Hepatocyte (in vitro differentiated cells): ENCODE measurements around the gene LCE1F. TPM values are rescaled to one million over a fixed set of nuclear protein-coding genes. Genes with fewer than 3 reads are reported as not detected.

Source experiments
- DNase-seq: peaks from one replicate; pipeline ENCODE4 v3.0.0-alpha.2; 2016; ENCODE audit warnings: low spot score
- H2AFZ ChIP-seq: fragments of 200-600 bp; sonication (generic); 2 replicates; pipeline ENCODE4 v1.6.0; 2016; ENCODE audit warnings: antibody characterized with exemption, mild to moderate bottlenecking
- H3K27ac ChIP-seq: fragments of 200-600 bp; sonication (generic); 2 replicates; pipeline ENCODE4 v1.5.1; 2016; ENCODE audit warnings: mild to moderate bottlenecking
- H3K27me3 ChIP-seq: fragments of 200-600 bp; sonication (generic); 2 replicates; pipeline ENCODE4 v1.6.1; 2016
- H3K36me3 ChIP-seq: fragments of 200-600 bp; sonication (generic); replicated peaks from 2 replicates; pipeline ENCODE4 v1.5.1; 2016; ENCODE audit warnings: low read depth; ENCODE audit not compliant: insufficient read depth
- H3K4me1 ChIP-seq: fragments of 200-600 bp; sonication (generic); 2 replicates; pipeline ENCODE4 v1.5.1; 2016; ENCODE audit warnings: mild to moderate bottlenecking, moderate library complexity; ENCODE audit not compliant: insufficient read depth
- H3K4me2 ChIP-seq: fragments of 200-600 bp; sonication (generic); 2 replicates; pipeline ENCODE4 v1.6.0; 2016
- H3K4me3 ChIP-seq: fragments of 200-600 bp; sonication (generic); 2 replicates; pipeline ENCODE4 v1.5.1; 2016; ENCODE audit warnings: mild to moderate bottlenecking
- H3K79me2 ChIP-seq: fragments of 200-600 bp; sonication (generic); 2 replicates; pipeline ENCODE4 v1.6.0; 2017; ENCODE audit warnings: mild to moderate bottlenecking
- H3K9me2 ChIP-seq: fragments of 200-600 bp; sonication (generic); replicated peaks from 2 replicates; pipeline ENCODE4 v1.6.0; 2017; ENCODE audit warnings: mild to moderate bottlenecking; ENCODE audit not compliant: insufficient read depth
- H3K9me3 ChIP-seq: fragments of 200-600 bp; sonication (generic); 2 replicates; pipeline ENCODE4 v1.5.1; 2016; ENCODE audit warnings: low read depth, mild to moderate bottlenecking
- H4K20me1 ChIP-seq: fragments of 200-600 bp; sonication (generic); 2 replicates; pipeline ENCODE4 v1.6.0; 2016; ENCODE audit warnings: mild to moderate bottlenecking; ENCODE audit not compliant: insufficient read depth, poor library complexity, severe bottlenecking
- CTCF ChIP-seq: fragments of 200-600 bp; sonication (generic); IDR thresholded peaks from 2 replicates; pipeline ENCODE4 v1.5.1; 2016; ENCODE audit warnings: antibody characterized with exemption, mild to moderate bottlenecking; ENCODE audit not compliant: poor library complexity
- EZH2 ChIP-seq: fragments of 200-600 bp; sonication (generic); IDR thresholded peaks from 2 replicates; pipeline ENCODE4 v1.6.1; 2016; ENCODE audit warnings: antibody characterized with exemption, mild to moderate bottlenecking, borderline replicate concordance
- EZH2phosphoT487 ChIP-seq: fragments of 200-600 bp; sonication (generic); IDR thresholded peaks from one replicate; pipeline ENCODE4 v1.6.1; 2018; ENCODE audit warnings: antibody characterized with exemption, mild to moderate bottlenecking, low read depth, moderate library complexity; ENCODE audit not compliant: unreplicated experiment, severe bottlenecking
- WGBS: methylation state at CpG from one replicate; pipeline ENCODE4 v1.1.6; 2016; ENCODE audit warnings: low lambda C conversion rate; ENCODE audit errors: missing lambda C conversion rate; 5-methylcytosine and 5-hydroxymethylcytosine counted together
- polyA plus RNA-seq: library from polyadenylated mRNA; unstranded; fragments of >200 nt; fragmentation: Nextera tagmentation; extraction: Ambion mirVana; gene quantifications from 2 replicates; pipeline ENCODE4 v1.2.1, GENCODE V29; 2016
- total RNA-seq: library from RNA; depleted of rRNA; stranded (reverse); fragments of >200 nt; gene quantifications from 2 replicates; pipeline ENCODE4 v1.2.3, GENCODE V29; 2014

The LCE1F gene
- total and polyA plus RNA-seq, 2 experiments from 2014 or later, result not detected

GRCh38 chr1:152823294-152823693 is 48.4 kb downstream of the LCE1F start:
- Histone ChIP-seq H3K36me3 (no peaks in the 10 kb centered on the region), H3K4me1 (no peaks in the 10 kb centered on the region), H3K79me2 (no peaks in the 10 kb centered on the region), H3K27me3 (no peaks in the 10 kb centered on the region), H3K9me3 (no peaks in the 10 kb centered on the region), H4K20me1 (no peaks in the 10 kb centered on the region), H3K4me3 (no peak overlapping the region), H2AFZ (no peak overlapping the region), H3K9me2 (no peaks in the 10 kb centered on the region), H3K4me2 (no peak overlapping the region), H3K27ac (no peak overlapping the region)
- TF ChIP-seq EZH2 (no peak), CTCF (no peak), EZH2phosphoT487 (no peak)
- DNase-seq, result no peak
- 28% methylated on average over 5 of the region's 5 CpGs for WGBS

- Histone ChIP-seq H3K4me3 (no peak overlapping the region), H4K20me1 (no peaks in the 10 kb centered on the region), H3K4me2 (no peak overlapping the region), H3K27me3 (no peaks in the 10 kb centered on the region), H3K27ac (no peak overlapping the region), H3K9me2 (no peaks in the 10 kb centered on the region), H2AFZ (no peak overlapping the region), H3K36me3 (no peaks in the 10 kb centered on the region), H3K4me1 (no peaks in the 10 kb centered on the region), H3K79me2 (no peaks in the 10 kb centered on the region), H3K9me3 (no peaks in the 10 kb centered on the region)
- TF ChIP-seq CTCF (no peak), EZH2 (no peak), EZH2phosphoT487 (no peak)
- DNase-seq, result no peak
Measured at GRCh38 chr1:152824964-152825363, 50.0 kb downstream of the LCE1F start.

Other genes starting within 250 kb of the LCE1F start
- gene LCE3E, start 208.4 kb upstream of the LCE1F start, total RNA-seq, result not detected in 2 replicates
- not detected in 2 replicates for gene LCE3E, start 208.4 kb upstream of the LCE1F start, polyA plus RNA-seq
- not detected in 2 replicates for gene LCE3D, start 194.6 kb upstream of the LCE1F start, total RNA-seq
- gene LCE3D, start 194.6 kb upstream of the LCE1F start, polyA plus RNA-seq, result not detected in 2 replicates
- gene LCE3C, start 174.9 kb upstream of the LCE1F start, total RNA-seq, result not detected in 2 replicates
- gene LCE3C, start 174.9 kb upstream of the LCE1F start, polyA plus RNA-seq, result not detected in 2 replicates
- gene LCE3B, start 161.3 kb upstream of the LCE1F start, total RNA-seq, result not detected in 2 replicates
- gene LCE3B, start 161.3 kb upstream of the LCE1F start, polyA plus RNA-seq, result not detected in 2 replicates
- gene LCE3A, start 152.0 kb upstream of the LCE1F start, total RNA-seq, result not detected in 2 replicates
- gene LCE3A, start 152.0 kb upstream of the LCE1F start, polyA plus RNA-seq, result not detected in 2 replicates
- gene LCE2D, start 111.8 kb upstream of the LCE1F start, total RNA-seq, result not detected in 2 replicates
- gene LCE2D, start 111.8 kb upstream of the LCE1F start, polyA plus RNA-seq, result not detected in 2 replicates
- not detected in 2 replicates for gene LCE2C, start 99.9 kb upstream of the LCE1F start, total RNA-seq
- not detected in 2 replicates for gene LCE2C, start 99.9 kb upstream of the LCE1F start, polyA plus RNA-seq
- gene LCE2B, start 89.0 kb upstream of the LCE1F start, total RNA-seq, result not detected in 2 replicates
- gene LCE2B, start 89.0 kb upstream of the LCE1F start, polyA plus RNA-seq, result not detected in 2 replicates
- gene LCE2A, start 76.8 kb upstream of the LCE1F start, total RNA-seq, result not detected in 2 replicates
- gene LCE2A, start 76.8 kb upstream of the LCE1F start, polyA plus RNA-seq, result not detected in 2 replicates
- not detected in 2 replicates for gene LCE4A, start 67.0 kb upstream of the LCE1F start, total RNA-seq
- not detected in 2 replicates for gene LCE4A, start 67.0 kb upstream of the LCE1F start, polyA plus RNA-seq
- gene KPRP, start 17.1 kb upstream of the LCE1F start, total RNA-seq, result not detected in 2 replicates
- not detected in 2 replicates for gene KPRP, start 17.1 kb upstream of the LCE1F start, polyA plus RNA-seq
- gene LCE1E, start 11.1 kb downstream of the LCE1F start, total RNA-seq, result not detected in 2 replicates
- gene LCE1E, start 11.1 kb downstream of the LCE1F start, polyA plus RNA-seq, result not detected in 2 replicates
- not detected in 2 replicates for gene LCE1D, start 21.6 kb downstream of the LCE1F start, total RNA-seq
- not detected in 2 replicates for gene LCE1D, start 21.6 kb downstream of the LCE1F start, polyA plus RNA-seq
- not detected in 2 replicates for gene LCE1C, start 31.5 kb downstream of the LCE1F start, total RNA-seq
- gene LCE1C, start 31.5 kb downstream of the LCE1F start, polyA plus RNA-seq, result not detected in 2 replicates
- gene LCE1B, start 36.8 kb downstream of the LCE1F start, total RNA-seq, result not detected in 2 replicates
- not detected in 2 replicates for gene LCE1B, start 36.8 kb downstream of the LCE1F start, polyA plus RNA-seq
- not detected in 2 replicates for gene LCE1A, start 52.3 kb downstream of the LCE1F start, total RNA-seq
- not detected in 2 replicates for gene LCE1A, start 52.3 kb downstream of the LCE1F start, polyA plus RNA-seq
- gene LCE6A, start 67.7 kb downstream of the LCE1F start, total RNA-seq, result not detected in 2 replicates
- gene LCE6A, start 67.7 kb downstream of the LCE1F start, polyA plus RNA-seq, result not detected in 2 replicates
- gene LCE7A, start 84.9 kb downstream of the LCE1F start, total RNA-seq, result not detected in 2 replicates
- not detected in 2 replicates for gene LCE7A, start 84.9 kb downstream of the LCE1F start, polyA plus RNA-seq
- gene SMCP, start 103.2 kb downstream of the LCE1F start, total RNA-seq, result not detected in 2 replicates
- gene SMCP, start 103.2 kb downstream of the LCE1F start, polyA plus RNA-seq, result not detected in 2 replicates
- gene IVL, start 133.4 kb downstream of the LCE1F start, total RNA-seq, result 0.52 TPM in 1 of 2 replicates, not detected in the other
- gene IVL, start 133.4 kb downstream of the LCE1F start, polyA plus RNA-seq, result not detected in 2 replicates
- not detected in 2 replicates for gene SPRR5, start 172.1 kb downstream of the LCE1F start, total RNA-seq
- not detected in 2 replicates for gene SPRR5, start 172.1 kb downstream of the LCE1F start, polyA plus RNA-seq
- not detected in 2 replicates for gene SPRR4, start 195.5 kb downstream of the LCE1F start, total RNA-seq
- not detected in 2 replicates for gene SPRR4, start 195.5 kb downstream of the LCE1F start, polyA plus RNA-seq
- gene SPRR1A, start 208.9 kb downstream of the LCE1F start, total RNA-seq, result not detected in 2 replicates
- not detected in 2 replicates for gene SPRR1A, start 208.9 kb downstream of the LCE1F start, polyA plus RNA-seq
- not detected in 2 replicates for gene SPRR3, start 226.6 kb downstream of the LCE1F start, total RNA-seq
- 0.40 and 0.72 TPM in 2 replicates for gene SPRR3, start 226.6 kb downstream of the LCE1F start, polyA plus RNA-seq